ENCODE data around the gene SLC6A17.

DNA sequence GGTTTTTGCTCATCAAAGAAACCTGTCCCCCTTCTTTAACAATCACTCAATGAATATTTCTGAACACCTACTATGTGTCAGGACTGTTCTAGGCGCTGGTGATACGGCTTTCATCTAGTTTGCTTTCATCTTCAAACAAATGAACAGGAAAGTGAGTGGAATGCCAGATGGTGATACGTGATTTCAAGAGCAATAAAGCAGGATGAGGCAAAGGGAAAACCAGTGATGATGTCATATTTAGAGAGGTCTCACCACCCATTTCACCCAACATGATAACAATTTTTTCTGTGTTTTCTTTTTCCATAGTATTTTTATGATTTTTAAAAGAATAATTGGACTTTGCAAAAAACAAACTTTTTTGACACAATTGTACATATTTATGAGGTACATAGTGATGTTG lies 11.3 kb upstream of the SLC6A17 start:
- TF ChIP-seq CTCF (IDR thresholded peaks at IDR 0.05) (no peak), EZH2 (IDR thresholded peaks at IDR 0.05; ENCODE audit: borderline replicate concordance, insufficient read depth, low read depth, low read length, poor library complexity, severe bottlenecking) (no peak)
